Ovary (tissue), 3 donors: ENCODE measurements around the gene OVCH2.
A peak's percentile ranks its signal among the peaks of the same experiment; 100 is the strongest.

Experiments
- POLR2A ChIP-seq: fragments of 450-650 bp; IDR thresholded peaks from one replicate; pipeline ENCODE4 v1.6.1; 2017; ENCODE audit warnings: antibody characterized with exemption, mild to moderate bottlenecking, moderate library complexity
- TF ChIP-seq, protein P1 (sequence below), 3 donors: fragments of 450-650 bp in 2 of 3; fragments of 200-600 bp in 1 of 3; IDR thresholded peaks; one replicate each; pipeline versions ENCODE4 v1.5.1 to v1.8.0; 2016 to 2022; ENCODE audit warnings: antibody characterized with exemption in 3 of 3, mild to moderate bottlenecking in 1 of 3
- donor health status: DM: no; HTN: no; CAD: no.

DNA sequence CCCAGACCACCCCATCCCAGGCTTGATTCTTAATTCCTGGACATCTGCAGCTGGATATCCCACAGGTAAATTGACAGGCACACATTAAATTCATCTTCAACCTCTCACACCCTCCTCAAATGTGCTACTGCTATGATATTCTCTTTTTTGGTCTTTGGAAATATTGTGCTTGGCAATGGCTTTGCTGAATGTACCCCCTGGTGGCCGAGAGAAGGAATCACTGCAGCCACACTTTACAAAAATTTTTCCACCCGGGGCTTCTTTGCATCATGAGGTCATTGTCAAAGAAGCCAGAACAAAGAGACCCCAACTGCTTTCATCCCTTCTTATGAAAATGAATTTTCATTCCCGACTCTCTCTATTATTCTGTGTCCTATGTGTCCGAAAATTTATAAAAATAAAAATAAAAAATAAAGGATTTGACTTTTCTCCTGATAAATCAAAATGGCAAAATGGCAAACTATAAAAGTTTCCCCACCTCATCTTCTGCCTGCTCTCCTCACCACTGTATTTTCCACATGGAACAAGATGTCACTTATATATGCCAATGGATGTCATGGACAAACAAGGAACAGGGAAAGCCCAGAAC, 17.9 kb downstream of the OVCH2 start:
- TF ChIP-seq, protein P1, sequence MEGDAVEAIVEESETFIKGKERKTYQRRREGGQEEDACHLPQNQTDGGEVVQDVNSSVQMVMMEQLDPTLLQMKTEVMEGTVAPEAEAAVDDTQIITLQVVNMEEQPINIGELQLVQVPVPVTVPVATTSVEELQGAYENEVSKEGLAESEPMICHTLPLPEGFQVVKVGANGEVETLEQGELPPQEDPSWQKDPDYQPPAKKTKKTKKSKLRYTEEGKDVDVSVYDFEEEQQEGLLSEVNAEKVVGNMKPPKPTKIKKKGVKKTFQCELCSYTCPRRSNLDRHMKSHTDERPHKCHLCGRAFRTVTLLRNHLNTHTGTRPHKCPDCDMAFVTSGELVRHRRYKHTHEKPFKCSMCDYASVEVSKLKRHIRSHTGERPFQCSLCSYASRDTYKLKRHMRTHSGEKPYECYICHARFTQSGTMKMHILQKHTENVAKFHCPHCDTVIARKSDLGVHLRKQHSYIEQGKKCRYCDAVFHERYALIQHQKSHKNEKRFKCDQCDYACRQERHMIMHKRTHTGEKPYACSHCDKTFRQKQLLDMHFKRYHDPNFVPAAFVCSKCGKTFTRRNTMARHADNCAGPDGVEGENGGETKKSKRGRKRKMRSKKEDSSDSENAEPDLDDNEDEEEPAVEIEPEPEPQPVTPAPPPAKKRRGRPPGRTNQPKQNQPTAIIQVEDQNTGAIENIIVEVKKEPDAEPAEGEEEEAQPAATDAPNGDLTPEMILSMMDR (IDR thresholded peaks at IDR 0.05): peak in 2 of 3 donors; percentile 48 to 73
- no peak for TF ChIP-seq POLR2A
